ENCODE results near the gene AP2S1.
"Not testable (repeated sequence)": the region's sequence is repeated elsewhere in the genome, so short reads cannot be mapped to it uniquely, and the experiment has no call there.

The AP2S1 gene

DNA sequence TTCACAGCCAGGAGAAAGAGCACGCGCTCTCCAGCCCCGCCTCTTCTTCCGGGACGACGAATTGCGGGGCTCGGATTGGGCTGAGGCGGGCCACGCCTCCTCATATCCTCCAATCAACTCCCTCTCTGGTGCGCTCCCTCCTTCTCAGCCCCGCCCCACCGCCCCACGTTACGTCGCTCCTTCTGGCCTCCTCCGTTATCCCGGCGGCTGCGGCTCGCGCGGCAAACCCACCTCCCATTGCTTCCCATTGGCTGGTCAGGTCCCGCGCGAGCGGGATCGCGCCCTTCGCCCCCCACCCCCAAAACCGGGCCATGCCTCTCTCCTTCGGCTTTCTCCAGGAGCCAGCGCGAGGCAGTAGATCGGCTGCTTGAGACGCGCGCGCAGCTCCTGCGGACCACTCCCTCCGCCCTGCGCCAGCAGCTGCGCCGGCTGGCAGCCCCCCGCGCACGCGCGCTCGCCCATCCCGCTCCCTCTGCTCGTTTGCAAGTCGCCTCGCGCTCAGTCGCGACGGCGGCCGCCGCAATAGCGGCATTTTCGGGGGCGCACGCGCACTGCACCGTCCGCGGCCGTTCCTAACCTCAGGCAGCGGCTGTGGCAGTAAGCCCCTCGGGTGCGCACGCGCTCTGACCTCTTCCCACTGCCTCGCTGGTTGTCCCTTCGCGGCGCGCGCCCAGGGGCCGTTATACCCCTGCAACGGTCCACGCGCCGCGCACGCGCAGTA is 9.6 kb upstream of the AP2S1 start:
- Histone ChIP-seq H3K27me3 (ENCODE audit: control insufficient read depth in 1 of 2, insufficient read depth in 2 of 2, low read length in 2 of 2) (no peaks in the 10 kb centered on the region), H3K27ac (ENCODE audit: low read depth, low read length) (peak overlapping the region; percentile 93), H3K4me3 (ENCODE audit: low read depth in 1 of 2, low read length in 2 of 2) (peak overlapping the region; percentile 80 to 88), H3K9ac (ENCODE audit: low read depth in 1 of 2, low read length in 2 of 2) (peak overlapping the region; percentile 60 to 74), H3K9me3 (ENCODE audit: control insufficient read depth in 1 of 2, low read length in 2 of 2) (no peaks in the 10 kb centered on the region), H3K36me3 (ENCODE audit: control insufficient read depth in 1 of 2, insufficient read depth in 2 of 2, low read length in 2 of 2) (no peaks in the 10 kb centered on the region), H3K4me1 (ENCODE audit: control insufficient read depth in 1 of 2, insufficient read depth in 2 of 2, low read length in 2 of 2) (peaks cover 39 to 47% of the 10 kb centered on the region in 2 donors)

DNA sequence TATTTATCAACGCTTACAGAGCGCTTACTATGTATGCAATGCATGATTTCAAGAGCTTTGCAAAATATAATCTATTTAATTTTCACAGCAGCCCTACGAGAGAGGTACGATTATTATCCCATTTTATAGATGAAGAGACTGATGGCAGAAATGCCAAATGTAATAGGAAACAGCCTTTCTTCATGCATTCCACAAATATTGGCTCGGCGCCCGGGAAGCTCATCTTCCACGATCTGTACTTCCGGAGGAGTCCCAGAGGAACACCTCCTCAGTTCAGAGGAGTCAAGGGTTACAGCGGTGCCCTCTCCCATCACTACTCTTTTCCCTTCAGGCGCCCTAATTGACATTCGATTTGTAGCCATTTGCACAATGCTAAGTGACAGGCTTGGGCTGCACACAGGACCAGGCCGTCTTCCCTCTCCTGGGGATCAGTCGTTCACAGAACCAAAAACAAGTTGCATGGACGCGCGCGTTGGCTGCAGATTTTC is 9.0 kb upstream of the AP2S1 start:
- Histone ChIP-seq H3K36me3 (ENCODE audit: control insufficient read depth in 1 of 2, insufficient read depth in 2 of 2, low read length in 2 of 2) (no peaks in the 10 kb centered on the region), H3K27ac (ENCODE audit: low read depth, low read length) (peak overlapping the region; percentile 26), H3K4me3 (ENCODE audit: low read depth in 1 of 2, low read length in 2 of 2) (peak overlapping the region; percentile 80 to 88), H3K4me1 (ENCODE audit: control insufficient read depth in 1 of 2, insufficient read depth in 2 of 2, low read length in 2 of 2) (peaks cover 35 to 45% of the 10 kb centered on the region in 2 donors), H3K9ac (ENCODE audit: low read depth in 1 of 2, low read length in 2 of 2) (no peak overlapping the region), H3K9me3 (ENCODE audit: control insufficient read depth in 1 of 2, low read length in 2 of 2) (no peaks in the 10 kb centered on the region), H3K27me3 (ENCODE audit: control insufficient read depth in 1 of 2, insufficient read depth in 2 of 2, low read length in 2 of 2) (no peaks in the 10 kb centered on the region)

GRCh38 chr19:46856062-46857022 is 5.7 kb upstream of the AP2S1 start:
- peak overlapping the region; percentile 75 for H3K27ac ChIP-seq (ENCODE audit: low read depth, low read length)
- peak overlapping the region; percentile 45 to 57 for H3K4me3 ChIP-seq (ENCODE audit: low read depth in 1 of 2, low read length in 2 of 2)
- peak overlapping the region; percentile 36 to 63 for H3K9ac ChIP-seq (ENCODE audit: low read depth in 1 of 2, low read length in 2 of 2)

GRCh38 chr19:46854698-46855097 is 4.1 kb upstream of the AP2S1 start:
- not testable (repeated sequence) for H3K4me3 ChIP-seq (ENCODE audit: low read depth in 1 of 2, low read length in 2 of 2); H3K27me3 ChIP-seq (ENCODE audit: control insufficient read depth in 1 of 2, insufficient read depth in 2 of 2, low read length in 2 of 2); H3K27ac ChIP-seq (ENCODE audit: low read depth, low read length); H3K36me3 ChIP-seq (ENCODE audit: control insufficient read depth in 1 of 2, insufficient read depth in 2 of 2, low read length in 2 of 2); H3K9me3 ChIP-seq (ENCODE audit: control insufficient read depth in 1 of 2, low read length in 2 of 2); H3K9ac ChIP-seq (ENCODE audit: low read depth in 1 of 2, low read length in 2 of 2)
- H3K4me1 ChIP-seq (ENCODE audit: control insufficient read depth in 1 of 2, insufficient read depth in 2 of 2, low read length in 2 of 2): peaks cover 12 to 19% of the 10 kb centered on the region in 2 donors

More at GRCh38 chr19:46856062-46857022, 5.7 kb upstream of the AP2S1 start:
- H3K9me3 ChIP-seq (ENCODE audit: control insufficient read depth in 1 of 2, low read length in 2 of 2): no peaks in the 10 kb centered on the region
- no peaks in the 10 kb centered on the region for H3K27me3 ChIP-seq (ENCODE audit: control insufficient read depth in 1 of 2, insufficient read depth in 2 of 2, low read length in 2 of 2)
- peaks cover 11 to 18% of the 10 kb centered on the region in 2 donors for H3K4me1 ChIP-seq (ENCODE audit: control insufficient read depth in 1 of 2, insufficient read depth in 2 of 2, low read length in 2 of 2)
- no peaks in the 10 kb centered on the region for H3K36me3 ChIP-seq (ENCODE audit: control insufficient read depth in 1 of 2, insufficient read depth in 2 of 2, low read length in 2 of 2)

DNA sequence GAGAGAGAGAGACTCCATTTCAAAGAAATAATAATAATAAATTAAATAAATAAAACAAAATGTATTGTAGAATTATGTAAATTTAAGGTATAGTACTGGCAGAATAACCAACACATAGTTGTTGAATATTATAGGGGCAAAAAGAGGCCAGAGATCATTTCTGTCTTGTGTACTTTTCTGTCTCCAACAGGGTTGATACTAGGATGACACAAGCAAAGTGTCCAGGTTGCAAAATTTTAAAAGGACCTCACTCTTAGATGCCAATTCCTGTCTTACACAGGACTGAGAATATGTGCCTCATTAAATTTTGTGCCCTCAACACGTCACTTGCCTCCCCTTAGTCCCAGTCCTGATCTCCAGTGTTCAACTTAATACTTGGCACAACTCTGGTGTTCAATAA is 2.2 kb upstream of the AP2S1 start:
- Histone ChIP-seq H3K27me3 (ENCODE audit: control insufficient read depth in 1 of 2, insufficient read depth in 2 of 2, low read length in 2 of 2) (no peaks in the 10 kb centered on the region), H3K9me3 (ENCODE audit: control insufficient read depth in 1 of 2, low read length in 2 of 2) (no peaks in the 10 kb centered on the region), H3K4me3 (ENCODE audit: low read depth in 1 of 2, low read length in 2 of 2) (no peak overlapping the region), H3K4me1 (ENCODE audit: control insufficient read depth in 1 of 2, insufficient read depth in 2 of 2, low read length in 2 of 2) (peaks cover 15 to 19% of the 10 kb centered on the region in 2 donors), H3K36me3 (ENCODE audit: control insufficient read depth in 1 of 2, insufficient read depth in 2 of 2, low read length in 2 of 2) (peaks cover 0 to under 1% of the 10 kb centered on the region in 2 donors), H3K9ac (ENCODE audit: low read depth in 1 of 2, low read length in 2 of 2) (no peak overlapping the region), H3K27ac (ENCODE audit: low read depth, low read length) (no peak overlapping the region)

DNA sequence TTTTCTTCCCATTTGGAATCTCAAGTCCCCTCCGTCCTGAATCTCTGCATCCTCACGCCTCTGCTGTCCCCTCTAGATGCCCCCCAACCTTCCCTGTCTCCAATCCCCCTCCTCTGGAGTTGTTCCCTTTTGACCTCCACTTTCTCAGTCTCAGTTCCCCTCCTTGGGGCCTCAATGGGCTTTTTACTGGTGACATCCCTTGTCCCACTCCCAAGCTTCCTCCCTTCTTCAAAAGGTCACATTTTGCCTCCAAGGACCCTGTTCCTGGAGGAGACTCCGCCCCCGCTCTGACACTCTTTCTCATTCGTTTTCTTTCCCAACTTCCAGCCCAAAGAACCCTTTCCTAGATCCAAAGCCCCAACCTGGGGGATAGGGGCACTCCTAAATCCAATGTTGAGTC is 1.0 kb downstream of the AP2S1 start:
- H3K9ac ChIP-seq (ENCODE audit: low read depth in 1 of 2, low read length in 2 of 2): peak overlapping the region; percentile 74 to 84
- H3K4me3 ChIP-seq (ENCODE audit: low read depth in 1 of 2, low read length in 2 of 2): peak overlapping the region; percentile 82 to 93
- H3K27ac ChIP-seq (ENCODE audit: low read depth, low read length): no peak overlapping the region
- H3K9me3 ChIP-seq (ENCODE audit: control insufficient read depth in 1 of 2, low read length in 2 of 2): no peaks in the 10 kb centered on the region
- H3K36me3 ChIP-seq (ENCODE audit: control insufficient read depth in 1 of 2, insufficient read depth in 2 of 2, low read length in 2 of 2): peaks cover 6 to 8% of the 10 kb centered on the region in 2 donors
- H3K27me3 ChIP-seq (ENCODE audit: control insufficient read depth in 1 of 2, insufficient read depth in 2 of 2, low read length in 2 of 2): no peaks in the 10 kb centered on the region
- H3K4me1 ChIP-seq (ENCODE audit: control insufficient read depth in 1 of 2, insufficient read depth in 2 of 2, low read length in 2 of 2): peaks cover 8 to 9% of the 10 kb centered on the region in 2 donors

GRCh38 chr19:46848389-46848788 is 2.3 kb downstream of the AP2S1 start:
- Histone ChIP-seq H3K4me1 (ENCODE audit: control insufficient read depth in 1 of 2, insufficient read depth in 2 of 2, low read length in 2 of 2) (peaks cover 8 to 9% of the 10 kb centered on the region in 2 donors), H3K36me3 (ENCODE audit: control insufficient read depth in 1 of 2, insufficient read depth in 2 of 2, low read length in 2 of 2) (peaks cover 6 to 17% of the 10 kb centered on the region in 2 donors), H3K4me3 (ENCODE audit: low read depth in 1 of 2, low read length in 2 of 2) (no peak overlapping the region), H3K9me3 (ENCODE audit: control insufficient read depth in 1 of 2, low read length in 2 of 2) (no peaks in the 10 kb centered on the region), H3K27me3 (ENCODE audit: control insufficient read depth in 1 of 2, insufficient read depth in 2 of 2, low read length in 2 of 2) (no peaks in the 10 kb centered on the region), H3K9ac (ENCODE audit: low read depth in 1 of 2, low read length in 2 of 2) (no peak overlapping the region), H3K27ac (ENCODE audit: low read depth, low read length) (no peak overlapping the region)

- Histone ChIP-seq H3K4me3 (ENCODE audit: low read depth in 1 of 2, low read length in 2 of 2) (no peak overlapping the region), H3K4me1 (ENCODE audit: control insufficient read depth in 1 of 2, insufficient read depth in 2 of 2, low read length in 2 of 2) (peaks cover 8 to 9% of the 10 kb centered on the region in 2 donors), H3K9ac (ENCODE audit: low read depth in 1 of 2, low read length in 2 of 2) (no peak overlapping the region), H3K9me3 (ENCODE audit: control insufficient read depth in 1 of 2, low read length in 2 of 2) (no peaks in the 10 kb centered on the region), H3K36me3 (ENCODE audit: control insufficient read depth in 1 of 2, insufficient read depth in 2 of 2, low read length in 2 of 2) (peaks cover 6 to 26% of the 10 kb centered on the region in 2 donors), H3K27ac (ENCODE audit: low read depth, low read length) (no peak overlapping the region), H3K27me3 (ENCODE audit: control insufficient read depth in 1 of 2, insufficient read depth in 2 of 2, low read length in 2 of 2) (no peaks in the 10 kb centered on the region)
These were observed 3.1 kb downstream of the AP2S1 start for GRCh38 chr19:46847528-46847927.

DNA sequence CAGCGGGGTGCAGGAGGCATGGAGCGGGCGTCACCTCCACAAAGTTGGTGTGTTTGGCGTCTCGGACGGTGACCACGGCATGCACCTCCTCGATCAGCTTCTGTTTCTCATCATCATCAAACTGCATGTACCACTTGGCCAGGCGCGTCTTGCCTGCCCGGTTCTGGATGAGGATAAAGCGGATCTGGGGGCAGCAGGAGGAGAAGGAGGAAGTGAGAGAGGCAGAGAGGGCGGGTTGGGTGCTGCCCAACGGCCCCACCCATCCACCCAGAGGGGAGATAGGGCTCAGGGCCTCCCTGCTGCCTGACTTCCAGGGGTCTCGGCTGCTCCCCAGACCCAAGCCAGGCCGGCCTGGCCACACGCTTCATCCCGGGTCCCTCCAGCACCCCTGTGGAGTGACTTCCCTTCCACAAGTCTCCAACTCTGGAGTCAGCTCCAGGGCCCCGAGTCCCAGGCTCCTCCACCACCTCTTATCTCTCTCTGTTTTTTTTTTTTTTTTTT is 4.6 kb downstream of the AP2S1 start:
- H3K27me3 ChIP-seq (ENCODE audit: control insufficient read depth in 1 of 2, insufficient read depth in 2 of 2, low read length in 2 of 2): no peaks in the 10 kb centered on the region
- no peak overlapping the region for H3K4me3 ChIP-seq (ENCODE audit: low read depth in 1 of 2, low read length in 2 of 2)
- no peak overlapping the region for H3K9ac ChIP-seq (ENCODE audit: low read depth in 1 of 2, low read length in 2 of 2)
- H3K9me3 ChIP-seq (ENCODE audit: control insufficient read depth in 1 of 2, low read length in 2 of 2): no peaks in the 10 kb centered on the region
- no peak overlapping the region for H3K27ac ChIP-seq (ENCODE audit: low read depth, low read length)
- H3K4me1 ChIP-seq (ENCODE audit: control insufficient read depth in 1 of 2, insufficient read depth in 2 of 2, low read length in 2 of 2): peaks cover 8 to 9% of the 10 kb centered on the region in 2 donors
- H3K36me3 ChIP-seq (ENCODE audit: control insufficient read depth in 1 of 2, insufficient read depth in 2 of 2, low read length in 2 of 2): peaks cover 9 to 30% of the 10 kb centered on the region in 2 donors

Data from duodenal mucosa (tissue), 2 donors.